ENCODE measurements around the gene ERMP1.
"Not testable (repeated sequence)": the region's sequence is repeated elsewhere in the genome, so short reads cannot be mapped to it uniquely, and the experiment has no call there.

DNA sequence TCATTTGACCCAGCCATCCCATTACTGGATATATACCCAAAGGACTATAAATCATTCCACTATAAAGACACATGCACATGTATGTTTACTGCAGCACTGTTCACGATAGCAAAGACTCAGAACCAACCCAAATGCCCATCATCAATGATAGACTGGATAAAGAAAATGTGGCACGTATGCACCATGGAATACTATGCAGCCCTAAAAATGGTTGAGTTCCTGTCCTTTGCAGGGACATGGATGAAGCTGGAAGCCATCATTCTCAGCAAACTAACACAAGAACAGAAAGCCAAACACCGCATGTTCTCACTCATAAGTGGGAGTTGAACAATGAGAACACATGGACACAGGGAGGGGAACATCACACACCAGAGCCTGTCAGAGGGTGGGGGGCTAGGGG lies 49.5 kb downstream of the ERMP1 start:
- TF ChIP-seq CTCF (IDR thresholded peaks at IDR 0.05; ENCODE audit: low read depth, low read length, poor library complexity, severe bottlenecking); EZH2phosphoT487 (IDR thresholded peaks at IDR 0.05; ENCODE audit: borderline replicate concordance, low read length): not testable (repeated sequence)

Measured in DOHH2 (cell line).